ENCODE measurements around the gene PRM3. TPM values are rescaled to one million over a fixed set of nuclear protein-coding genes. Genes with fewer than 3 reads are reported as not detected.

Gene PRM3
- total RNA-seq, 1 donor from 2014 or later = not detected

- H3K27me3 Mint-ChIP-seq (ENCODE audit: unreplicated experiment) = peaks cover 10% of the 10 kb centered on the region
- no peak for TF ChIP-seq CTCF (IDR thresholded peaks at IDR 0.05; ENCODE audit: unreplicated experiment)
- no peak overlapping the region for H3K27ac Mint-ChIP-seq (ENCODE audit: unreplicated experiment)
- H3K4me1 Mint-ChIP-seq (ENCODE audit: unreplicated experiment) = peaks cover 4% of the 10 kb centered on the region
- H3K4me3 Mint-ChIP-seq (ENCODE audit: unreplicated experiment) = no peak overlapping the region
- H3K36me3 Mint-ChIP-seq (ENCODE audit: low read depth, unreplicated experiment) = no peaks in the 10 kb centered on the region
- no peak for DNase-seq (ENCODE audit: low spot score)
- no peaks in the 10 kb centered on the region for H3K9me3 Mint-ChIP-seq (ENCODE audit: unreplicated experiment)
Observed at GRCh38 chr16:11260596-11260966, 12.8 kb downstream of the PRM3 start.

- H3K27me3 Mint-ChIP-seq (ENCODE audit: unreplicated experiment) = peaks cover 10% of the 10 kb centered on the region
- DNase-seq (ENCODE audit: low spot score) = no peak
- TF ChIP-seq CTCF (IDR thresholded peaks at IDR 0.05; ENCODE audit: unreplicated experiment) = no peak
- no peak overlapping the region for H3K4me3 Mint-ChIP-seq (ENCODE audit: unreplicated experiment)
- peaks cover 4% of the 10 kb centered on the region for H3K4me1 Mint-ChIP-seq (ENCODE audit: unreplicated experiment)
- H3K36me3 Mint-ChIP-seq (ENCODE audit: low read depth, unreplicated experiment) = no peaks in the 10 kb centered on the region
- H3K9me3 Mint-ChIP-seq (ENCODE audit: unreplicated experiment) = no peaks in the 10 kb centered on the region
- H3K27ac Mint-ChIP-seq (ENCODE audit: unreplicated experiment) = no peak overlapping the region
Observed at GRCh38 chr16:11259655-11260595, 13.5 kb downstream of the PRM3 start.

- Mint-ChIP-seq H3K4me3 (ENCODE audit: unreplicated experiment) (no peak overlapping the region), H3K36me3 (ENCODE audit: low read depth, unreplicated experiment) (no peaks in the 10 kb centered on the region), H3K27ac (ENCODE audit: unreplicated experiment) (no peak overlapping the region), H3K9me3 (ENCODE audit: unreplicated experiment) (no peaks in the 10 kb centered on the region), H3K27me3 (ENCODE audit: unreplicated experiment) (peaks cover 11% of the 10 kb centered on the region), H3K4me1 (ENCODE audit: unreplicated experiment) (peaks cover 4% of the 10 kb centered on the region)
- DNase-seq (ENCODE audit: low spot score) = no peak
- TF ChIP-seq CTCF (IDR thresholded peaks at IDR 0.05; ENCODE audit: unreplicated experiment) = no peak
Observed at GRCh38 chr16:11258553-11259492, 14.6 kb downstream of the PRM3 start.

- no peaks in the 10 kb centered on the region for H3K9me3 Mint-ChIP-seq (ENCODE audit: unreplicated experiment)
- H3K36me3 Mint-ChIP-seq (ENCODE audit: low read depth, unreplicated experiment) = no peaks in the 10 kb centered on the region
- peak; percentile 41 for TF ChIP-seq CTCF (IDR thresholded peaks at IDR 0.05; ENCODE audit: unreplicated experiment)
- peak; percentile 72 for DNase-seq (ENCODE audit: low spot score)
- H3K4me3 Mint-ChIP-seq (ENCODE audit: unreplicated experiment) = peak overlapping the region; percentile 88
- peaks cover 4% of the 10 kb centered on the region for H3K4me1 Mint-ChIP-seq (ENCODE audit: unreplicated experiment)
- H3K27ac Mint-ChIP-seq (ENCODE audit: unreplicated experiment) = no peak overlapping the region
- peaks cover 11% of the 10 kb centered on the region for H3K27me3 Mint-ChIP-seq (ENCODE audit: unreplicated experiment)
Observed at GRCh38 chr16:11257131-11257938, 16.1 kb downstream of the PRM3 start.
